Stimulated activated CD4-positive, alpha-beta T cell treated with anti-CD3 and anti-CD28 coated beads, Interleukin-12 subunit alpha, Interleukin-12 subunit beta, amount 100 ng/mL, for 48 hours (primary cell): ENCODE results near the gene ARSK.
A peak's percentile ranks its signal among the peaks of the same experiment; 100 is the strongest.
"Not testable (repeated sequence)": the region's sequence is repeated elsewhere in the genome, so short reads cannot be mapped to it uniquely, and the experiment has no call there.

ENCODE experiments used
- DNase-seq, 3 donors: peaks; one replicate each; pipeline ENCODE4 v3.0.0-alpha.2; 2020; ENCODE audit warnings: low read depth in 2 of 3, low spot score in 1 of 3

The ARSK gene

GRCh38 chr5:95620030-95620869 is 65.3 kb downstream of the ARSK start, which contains the start of gene GPR150:
GPR150 (plus strand) TSS chr5:95620087; CDS start chr5:95620276, 189 bp downstream.
- peak; percentile 32 to 61 (median 39) for DNase-seq

DNA sequence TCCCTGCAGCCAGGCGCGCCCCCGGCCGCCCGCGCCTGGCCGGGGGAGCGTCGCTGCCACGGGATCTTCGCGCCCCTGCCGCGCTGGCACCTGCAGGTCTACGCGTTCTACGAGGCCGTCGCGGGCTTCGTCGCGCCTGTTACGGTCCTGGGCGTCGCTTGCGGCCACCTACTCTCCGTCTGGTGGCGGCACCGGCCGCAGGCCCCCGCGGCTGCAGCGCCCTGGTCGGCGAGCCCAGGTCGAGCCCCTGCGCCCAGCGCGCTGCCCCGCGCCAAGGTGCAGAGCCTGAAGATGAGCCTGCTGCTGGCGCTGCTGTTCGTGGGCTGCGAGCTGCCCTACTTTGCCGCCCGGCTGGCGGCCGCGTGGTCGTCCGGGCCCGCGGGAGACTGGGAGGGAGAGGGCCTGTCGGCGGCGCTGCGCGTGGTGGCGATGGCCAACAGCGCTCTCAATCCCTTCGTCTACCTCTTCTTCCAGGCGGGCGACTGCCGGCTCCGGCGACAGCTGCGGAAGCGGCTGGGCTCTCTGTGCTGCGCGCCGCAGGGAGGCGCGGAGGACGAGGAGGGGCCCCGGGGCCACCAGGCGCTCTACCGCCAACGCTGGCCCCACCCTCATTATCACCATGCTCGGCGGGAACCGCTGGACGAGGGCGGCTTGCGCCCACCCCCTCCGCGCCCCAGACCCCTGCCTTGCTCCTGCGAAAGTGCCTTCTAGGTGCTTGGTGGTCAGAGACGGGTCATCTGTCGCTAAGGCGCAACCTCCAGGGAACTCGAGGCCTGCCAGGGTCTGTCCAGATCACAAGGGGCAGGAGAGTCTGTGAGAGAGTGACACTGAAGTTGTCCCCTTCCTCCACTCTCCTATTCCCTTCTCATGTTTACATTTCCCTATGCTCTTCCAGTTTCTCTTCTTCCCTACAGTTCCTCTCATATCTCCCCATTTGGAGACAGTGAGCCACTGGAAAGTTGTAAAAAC is 66.3 kb downstream of the ARSK start:
- peak in 2 of 3 donors; percentile 20 to 37 for DNase-seq

DNA sequence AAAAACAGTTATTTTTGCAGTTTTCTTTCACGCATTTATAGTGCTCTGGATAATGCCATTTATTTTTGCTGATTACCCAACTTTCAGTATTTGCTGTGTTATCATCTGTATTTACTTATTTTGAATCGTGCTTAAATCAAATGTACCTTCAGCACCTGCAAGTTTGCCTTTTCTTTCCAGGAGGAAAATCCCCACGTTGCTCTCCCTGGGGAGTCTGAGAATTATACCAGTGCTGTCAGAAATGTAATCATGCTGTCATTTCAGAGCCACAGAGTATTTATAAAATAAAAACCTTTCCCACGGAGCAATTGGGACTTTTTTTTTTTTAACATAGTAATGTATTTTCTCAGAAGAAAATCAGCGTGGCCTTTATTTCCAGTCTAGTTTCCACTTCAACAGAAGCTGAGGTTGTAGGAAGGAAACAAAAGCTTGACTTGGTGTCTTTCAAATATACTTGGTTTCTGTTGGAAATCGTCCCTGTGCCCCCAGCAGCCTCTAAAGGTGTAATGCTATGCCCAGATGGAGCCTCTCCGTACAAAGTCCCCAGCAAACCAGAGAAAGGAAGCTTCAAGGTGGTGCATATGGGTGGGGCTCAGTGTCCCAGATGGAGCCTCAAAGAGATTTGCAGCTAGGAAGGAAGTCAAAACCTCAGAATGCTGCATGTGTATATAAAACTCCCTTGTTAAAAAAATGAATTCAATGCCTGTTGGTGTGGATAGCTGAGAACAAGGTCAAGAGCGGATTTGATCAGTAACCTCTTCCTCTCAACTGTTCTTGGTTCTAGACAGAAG is 67.1 kb downstream of the ARSK start:
- no peak for DNase-seq

DNA sequence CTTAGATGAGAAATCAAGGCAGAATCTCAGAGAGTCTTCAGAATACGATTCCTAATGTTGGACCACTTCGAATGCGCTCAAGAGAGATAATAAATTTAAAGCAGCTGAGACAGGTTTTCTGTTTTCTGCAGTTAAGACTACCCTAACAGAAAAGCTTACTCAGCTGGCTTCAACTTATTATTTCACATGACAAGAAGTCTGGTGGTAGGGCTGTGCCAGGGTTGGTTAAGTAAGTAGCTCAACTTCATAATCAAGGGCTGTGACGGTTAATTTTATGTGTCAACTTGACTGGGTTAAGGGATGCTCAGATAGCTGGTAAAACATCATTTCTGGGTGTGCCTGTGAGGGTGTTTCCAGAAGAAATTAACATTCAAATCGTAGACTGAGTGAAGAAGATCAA is 68.8 kb downstream of the ARSK start:
- DNase-seq, result no peak

- DNase-seq, result no peak
Observed at GRCh38 chr5:95624368-95624767, 69.5 kb downstream of the ARSK start.

DNA sequence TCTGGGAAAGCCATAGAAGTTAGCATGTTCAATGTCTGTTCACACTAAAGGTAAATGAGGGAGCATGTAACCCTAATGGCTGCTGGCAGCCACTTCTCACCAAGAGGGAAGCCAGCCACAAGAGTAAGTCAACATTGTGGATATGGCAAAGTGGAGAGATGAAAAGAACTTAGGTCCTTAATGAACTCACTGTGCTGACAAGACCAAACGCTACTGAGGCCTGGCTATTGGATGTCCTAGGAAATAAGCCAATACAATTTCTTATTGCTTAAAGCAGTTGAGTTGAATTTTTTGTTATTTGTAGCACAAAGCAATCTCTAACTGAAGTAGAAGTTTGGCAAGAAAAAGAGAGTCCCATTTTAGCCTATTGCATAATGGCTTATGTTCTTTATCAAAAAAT is 71.8 kb downstream of the ARSK start:
- DNase-seq, result no peak

GRCh38 chr5:95627971-95628810 is 73.3 kb downstream of the ARSK start:
- DNase-seq, result no peak

DNA sequence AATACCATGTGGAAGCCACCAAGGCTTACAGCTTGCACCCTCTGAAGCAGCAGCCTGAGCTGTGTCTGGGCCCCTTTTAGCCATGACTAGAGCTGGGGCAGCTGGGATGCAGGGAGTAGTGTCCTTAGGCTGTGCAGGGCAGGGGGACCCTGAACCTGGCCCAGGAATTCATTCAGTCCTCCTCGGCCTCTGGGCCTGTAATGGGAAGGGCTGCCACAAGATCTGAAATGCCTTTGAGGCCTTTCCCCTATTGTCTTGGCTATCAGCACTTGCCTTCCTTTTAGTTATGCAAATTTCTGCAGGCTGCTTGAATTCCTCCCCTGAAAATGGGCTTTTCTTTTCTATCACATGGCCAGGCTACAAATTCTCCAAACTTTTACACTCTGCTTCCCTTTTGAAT is 74.0 kb downstream of the ARSK start:
- DNase-seq, result no peak

GRCh38 chr5:95630394-95630917 is 75.6 kb downstream of the ARSK start:
- DNase-seq, result no peak

GRCh38 chr5:95631255-95631958 is 76.5 kb downstream of the ARSK start:
- no peak for DNase-seq

DNA sequence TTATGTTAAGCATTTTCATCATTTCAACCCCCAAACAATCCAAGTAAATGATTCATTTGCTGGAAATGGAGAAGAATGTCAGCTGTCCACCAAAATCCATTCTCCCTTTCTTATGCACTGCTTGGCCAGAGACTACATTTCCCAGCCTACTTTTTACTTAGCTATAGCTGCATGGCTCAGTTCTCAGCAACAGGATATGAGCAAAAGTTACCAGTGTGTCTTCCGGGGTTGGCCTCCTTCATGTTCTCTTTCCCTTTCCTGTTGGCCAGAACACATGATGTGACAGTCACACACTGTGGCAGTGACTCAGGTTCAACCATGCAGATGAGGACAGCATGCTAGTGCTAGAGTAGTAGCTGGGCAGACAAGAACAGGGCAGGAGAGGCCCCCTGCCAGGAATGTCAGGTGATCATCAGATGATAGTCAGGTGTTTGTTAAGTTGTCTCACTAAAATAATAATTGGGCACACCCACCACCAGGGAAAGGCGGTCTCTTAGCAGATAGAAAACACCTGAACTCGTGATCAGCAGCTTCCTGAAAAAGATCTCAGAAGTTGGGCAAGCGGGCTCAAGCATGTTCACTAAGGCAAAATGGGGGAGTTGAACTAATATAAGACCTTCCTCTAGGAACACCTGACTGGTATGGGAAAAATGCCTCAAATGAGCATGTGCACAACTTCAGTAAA is 77.2 kb downstream of the ARSK start:
- peak; percentile 45 to 71 (median 69) for DNase-seq

DNA sequence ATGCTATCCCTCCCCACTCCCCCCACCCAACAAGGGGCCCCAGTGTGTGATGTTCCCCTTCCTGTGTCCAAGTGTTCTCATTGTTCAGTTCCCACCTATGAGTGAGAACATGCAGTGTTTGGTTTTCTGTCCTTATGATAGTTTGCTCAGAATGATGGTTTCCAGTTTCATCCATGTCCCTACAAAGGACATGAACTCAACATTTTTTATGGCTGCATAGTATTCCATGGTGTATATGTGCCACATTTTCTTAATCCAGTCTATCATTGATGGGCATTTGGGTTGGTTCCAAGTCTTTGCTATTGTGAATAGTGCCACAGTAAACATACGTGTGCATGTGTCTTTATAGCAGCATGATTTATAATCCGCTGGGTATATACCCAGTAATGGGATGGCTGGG is 78.0 kb downstream of the ARSK start:
- not testable (repeated sequence) for DNase-seq

DNA sequence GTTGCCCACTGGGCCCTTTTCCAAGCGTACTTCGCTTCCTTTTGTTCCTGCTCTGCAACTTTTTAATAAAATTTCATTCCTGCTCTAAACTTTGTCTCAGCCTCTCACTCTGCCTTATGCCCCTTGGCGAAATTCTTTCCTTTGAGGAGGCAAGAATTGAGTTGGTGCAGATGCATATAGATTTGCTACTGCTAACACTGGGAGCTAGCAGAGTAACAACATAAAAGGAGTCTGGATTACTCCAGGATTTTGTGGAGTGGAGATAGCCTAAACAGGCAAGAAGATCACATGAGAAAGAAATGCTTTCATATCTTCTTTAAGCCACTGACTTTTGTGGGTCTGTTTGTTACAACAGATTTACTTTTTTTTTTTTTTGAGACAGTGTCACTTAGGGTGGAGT is 78.8 kb downstream of the ARSK start:
- DNase-seq, result no peak

DNA sequence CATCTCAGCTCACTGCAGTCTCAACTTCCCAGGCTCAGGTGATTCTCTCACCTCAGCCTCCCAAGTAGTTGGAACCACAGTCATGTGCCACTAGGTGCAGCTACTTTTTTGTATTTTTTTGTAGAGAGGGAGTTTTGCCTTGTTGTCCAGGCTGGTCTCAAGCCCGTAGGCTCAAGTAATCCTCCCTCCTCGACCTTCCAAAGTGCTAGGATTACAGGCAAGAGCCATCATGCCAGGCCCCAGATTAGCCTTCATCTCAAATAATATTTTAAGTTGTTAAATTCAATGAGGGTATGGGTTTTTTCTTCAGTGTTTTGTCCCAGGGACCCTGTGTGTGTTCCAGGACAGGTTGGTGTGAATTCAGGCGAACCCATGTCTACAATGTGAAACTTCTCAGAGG is 79.2 kb downstream of the ARSK start:
- DNase-seq, result no peak

DNA sequence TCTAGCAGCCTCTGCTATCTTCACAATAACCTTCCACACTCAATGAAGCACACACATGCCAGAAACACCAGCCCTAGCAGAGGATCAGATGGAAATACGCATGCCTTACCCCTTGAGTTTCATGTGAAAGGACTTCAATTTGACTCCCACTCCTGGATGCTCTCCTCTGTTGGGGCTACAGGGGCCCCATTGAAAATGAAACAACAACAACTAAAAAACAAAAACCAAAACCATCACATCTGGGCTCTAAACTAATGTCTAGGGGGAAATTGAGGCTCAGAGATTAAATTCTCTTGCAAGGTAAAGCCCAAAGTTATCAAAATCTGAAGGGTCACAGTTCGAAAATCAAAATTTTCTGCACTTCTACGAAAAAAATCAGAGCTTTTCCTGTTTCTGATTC is 83.7 kb downstream of the ARSK start:
- DNase-seq, result no peak

GRCh38 chr5:95641741-95642220 is 86.9 kb downstream of the ARSK start:
- DNase-seq, result no peak

GRCh38 chr5:95643152-95643551 is 88.3 kb downstream of the ARSK start:
- DNase-seq, result no peak

DNA sequence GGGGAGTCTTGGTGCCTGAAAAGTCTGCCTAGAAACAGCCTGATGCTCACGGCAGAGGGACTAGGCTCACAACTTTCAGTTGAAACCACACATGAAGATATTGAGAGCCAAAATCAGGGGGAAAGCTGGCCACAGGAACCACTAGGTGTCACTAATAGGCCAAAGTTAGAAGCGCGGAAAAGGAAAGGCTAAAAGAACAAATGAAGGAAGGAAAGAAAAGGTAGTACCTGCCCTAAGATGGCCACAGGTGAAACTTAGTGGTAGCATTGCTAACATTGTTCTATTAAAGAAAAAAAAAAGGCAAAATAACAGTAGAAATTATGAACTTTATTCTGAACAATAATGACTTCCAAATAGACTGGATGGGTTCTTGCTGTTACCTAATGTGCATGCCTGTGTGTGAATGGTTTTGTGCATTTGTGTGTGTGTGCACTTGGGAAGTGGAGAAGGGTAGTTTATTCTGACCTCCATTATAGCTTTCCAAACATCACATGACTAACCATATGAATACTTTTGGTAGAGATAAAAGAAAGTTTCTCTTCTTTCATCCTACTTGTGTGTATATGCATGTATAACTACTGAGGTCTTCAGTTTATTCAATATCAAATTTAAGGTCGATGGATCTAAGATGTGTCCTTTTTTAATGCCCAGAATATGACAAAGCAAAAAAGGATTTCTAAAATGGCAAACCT is 89.6 kb downstream of the ARSK start:
- DNase-seq, result peak in 1 of 3 donors; percentile 45
